GM12875 (cell line): Measurements from ENCODE around the gene NEURL4.
"Not testable (repeated sequence)": the region's sequence is repeated elsewhere in the genome, so short reads cannot be mapped to it uniquely, and the experiment has no call there.

Experiments used
- H3K4me3 ChIP-seq: one replicate; pipeline ENCODE4 v1.5.1; 2011; ENCODE audit warnings: low read depth, low read length, control low read depth
- CTCF ChIP-seq: IDR thresholded peaks from 2 replicates; pipeline ENCODE4 v1.5.1; 2011; ENCODE audit warnings: low read depth, mild to moderate bottlenecking, control low read depth, inconsistent platforms, low read length, moderate library complexity, borderline replicate concordance; ENCODE audit not compliant: insufficient read depth

NEURL4 gene

GRCh38 chr17:7328840-7329373 lies at the start of gene NEURL4:
TSS of gene NEURL4 (minus strand) at chr17:7329335. CDS start at chr17:7329312, 23 bp downstream.
- TF ChIP-seq CTCF, result no peak
- peak within 1 kb of the TSS; percentile 94 for H3K4me3 ChIP-seq

GRCh38 chr17:7374353-7374752 lies 45.2 kb upstream of the NEURL4 start:
- no peak for TF ChIP-seq CTCF
- H3K4me3 ChIP-seq, result no peak overlapping the region

- TF ChIP-seq CTCF, result no peak
- no peak overlapping the region for H3K4me3 ChIP-seq
These were observed 41.7 kb upstream of the NEURL4 start for GRCh38 chr17:7370853-7371252.

- no peak for TF ChIP-seq CTCF
- H3K4me3 ChIP-seq, result no peak overlapping the region
These were observed 40.7 kb upstream of the NEURL4 start for GRCh38 chr17:7369825-7370224.

GRCh38 chr17:7368599-7368994 lies 39.5 kb upstream of the NEURL4 start:
- H3K4me3 ChIP-seq, result not testable (repeated sequence)

GRCh38 chr17:7367918-7368598 lies 38.9 kb upstream of the NEURL4 start:
- no peak for TF ChIP-seq CTCF
- H3K4me3 ChIP-seq, result no peak overlapping the region

- no peak for TF ChIP-seq CTCF
- H3K4me3 ChIP-seq, result no peak overlapping the region
These were observed 37.9 kb upstream of the NEURL4 start for GRCh38 chr17:7367083-7367482.

- not testable (repeated sequence) for H3K4me3 ChIP-seq
These were observed 36.8 kb upstream of the NEURL4 start for GRCh38 chr17:7365963-7366362.
